NK-92 treated with Interleukin-12 subunit alpha and Interleukin-12 subunit beta, amount 100 ng/mL, for 24 hours (cell line): ENCODE results near the gene C5orf24.
A peak's percentile ranks its signal among the peaks of the same experiment; 100 is the strongest.
"Not testable (repeated sequence)": the region's sequence is repeated elsewhere in the genome, so short reads cannot be mapped to it uniquely, and the experiment has no call there.

ENCODE experiments used
- DNase-seq: peaks from one replicate; lab custom pipeline; 2025; lab: John Stamatoyannopoulos, UW

Gene C5orf24

GRCh38 chr5:134857401-134857800 is 11.6 kb downstream of the C5orf24 start:
- no peak for DNase-seq

GRCh38 chr5:134864707-134865106 is 18.9 kb downstream of the C5orf24 start:
- DNase-seq = no peak

GRCh38 chr5:134873494-134873893 is 27.7 kb downstream of the C5orf24 start:
- no peak for DNase-seq

DNA sequence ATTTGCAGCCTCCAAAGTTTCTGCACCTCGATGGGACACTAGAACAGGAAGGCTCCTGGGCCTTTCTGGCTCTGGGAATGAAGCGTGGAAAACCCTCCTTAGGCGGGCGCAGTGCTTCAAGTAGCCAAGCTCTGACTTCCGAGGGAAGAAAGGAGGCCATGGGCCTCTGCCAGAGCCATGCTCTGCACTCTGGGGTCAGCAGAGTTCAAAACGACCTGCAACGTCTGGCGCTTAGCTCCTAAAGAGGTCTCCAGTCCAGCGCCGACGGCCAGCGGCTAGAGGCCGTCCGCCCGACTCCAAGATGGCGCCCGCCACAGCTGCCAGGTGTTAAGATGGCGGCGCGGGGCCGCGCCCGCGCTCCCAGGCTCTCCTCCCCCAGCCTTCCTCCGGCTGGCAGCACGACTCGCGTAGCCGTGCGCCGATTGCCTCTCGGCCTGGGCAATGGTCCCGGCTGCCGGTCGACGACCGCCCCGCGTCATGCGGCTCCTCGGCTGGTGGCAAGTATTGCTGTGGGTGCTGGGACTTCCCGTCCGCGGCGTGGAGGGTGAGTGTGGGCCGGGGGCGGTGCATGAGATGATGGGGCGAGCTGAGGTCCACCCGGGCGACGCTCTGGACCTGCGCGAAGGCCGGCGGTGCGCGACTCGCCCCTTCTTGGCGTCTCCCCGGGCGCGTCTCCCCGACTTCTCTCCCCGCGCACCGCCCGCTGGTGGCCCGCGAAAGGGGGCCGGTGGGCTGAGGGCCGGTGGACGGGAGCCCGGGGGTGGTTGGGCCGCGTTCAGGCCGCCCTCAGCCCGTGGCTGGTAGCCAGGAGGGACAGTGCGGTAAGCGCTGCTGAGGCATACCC is 28.4 kb downstream of the C5orf24 start, which contains the start of gene TXNDC15:
Gene TXNDC15, plus strand, starts transcription at position 385 of the 844 bp plus-strand sequence. Its CDS starts 57 bp downstream, at position 442.
- DNase-seq = peak; percentile 75

GRCh38 chr5:134874831-134875655 is 29.3 kb downstream of the C5orf24 start:
- peak; percentile 36 for DNase-seq

DNA sequence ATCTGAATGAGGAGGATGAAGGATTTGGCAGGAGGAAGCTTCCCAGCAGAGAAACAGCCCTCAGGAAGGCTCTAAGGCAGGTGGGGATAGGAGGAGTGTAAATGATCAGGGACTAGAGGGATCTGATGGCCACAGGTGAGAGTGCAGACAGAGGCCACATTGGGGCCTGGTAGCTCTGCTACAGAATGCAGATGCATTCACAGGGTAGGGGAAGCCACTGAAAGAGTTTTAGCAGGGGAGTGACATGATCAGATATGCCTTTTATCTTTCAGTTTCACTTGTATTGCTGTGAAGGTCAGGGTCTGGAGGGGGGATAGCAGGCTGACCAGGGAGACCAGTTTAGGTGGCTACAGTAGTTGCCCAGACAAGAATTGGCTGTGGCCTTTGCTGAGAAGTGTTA is 31.4 kb downstream of the C5orf24 start:
- DNase-seq = no peak

DNA sequence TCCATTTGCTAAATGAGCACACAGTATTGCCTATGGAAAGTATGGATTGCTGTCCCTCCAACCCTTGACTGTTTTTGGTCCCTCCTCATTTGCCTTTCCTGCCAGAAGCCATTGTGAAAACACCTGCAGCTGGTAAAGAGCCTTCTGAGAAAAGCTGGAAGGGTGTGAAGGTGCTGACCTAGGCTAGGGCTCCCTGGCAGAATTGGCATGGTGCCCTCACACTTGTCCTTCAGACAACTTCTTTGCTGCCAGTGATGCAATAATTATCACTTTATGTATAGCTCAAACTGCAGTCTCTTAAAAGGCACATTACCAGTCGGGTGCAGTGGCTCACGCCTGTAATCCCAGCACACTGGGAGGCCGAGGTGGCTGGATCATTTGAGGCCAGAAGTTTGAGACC is 32.6 kb downstream of the C5orf24 start:
- no peak for DNase-seq

DNA sequence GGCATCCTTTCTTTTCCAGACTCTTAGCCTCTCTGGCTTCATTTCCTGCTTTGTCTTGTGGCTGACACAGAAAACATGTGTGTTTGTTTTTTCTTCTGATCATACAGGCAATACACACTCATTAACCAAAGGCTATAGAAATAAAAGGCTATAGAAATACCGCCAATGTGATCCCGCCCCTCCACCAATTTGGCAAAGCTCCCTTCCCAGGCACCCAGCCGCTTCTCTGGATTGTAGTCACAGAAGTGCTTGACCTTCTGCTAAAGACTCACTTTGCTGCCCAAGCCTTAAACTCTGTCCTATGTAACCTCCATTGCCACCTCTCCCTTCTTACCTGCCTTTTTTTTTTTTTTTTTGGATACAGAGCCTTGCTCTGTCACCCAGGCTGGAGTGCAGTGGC is 33.7 kb downstream of the C5orf24 start:
- DNase-seq = no peak

DNA sequence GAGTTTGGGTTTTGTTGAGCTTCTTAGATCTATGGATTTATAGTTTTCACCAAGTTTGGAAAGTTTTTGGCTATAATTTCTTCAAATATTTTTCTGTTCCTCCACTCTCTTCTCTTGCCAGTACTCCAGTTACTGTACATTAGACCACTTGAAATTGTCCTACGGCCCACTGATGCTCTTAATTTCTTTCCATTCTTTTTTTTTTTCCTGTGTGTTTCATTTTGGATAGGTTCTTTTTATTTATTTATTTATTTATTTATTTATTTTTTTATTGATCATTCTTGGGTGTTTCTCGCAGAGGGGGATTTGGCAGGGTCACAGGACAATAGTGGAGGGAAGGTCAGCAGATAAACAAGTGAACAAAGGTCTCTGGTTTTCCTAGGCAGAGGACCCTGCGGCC is 35.2 kb downstream of the C5orf24 start:
- DNase-seq = not testable (repeated sequence)

- DNase-seq = not testable (repeated sequence)
Observed at GRCh38 chr5:134881711-134882110, 35.9 kb downstream of the C5orf24 start.

GRCh38 chr5:134887593-134888159 is 41.9 kb downstream of the C5orf24 start:
- DNase-seq = no peak

GRCh38 chr5:134889335-134889734 is 43.6 kb downstream of the C5orf24 start:
- DNase-seq = no peak

- no peak for DNase-seq
Observed at GRCh38 chr5:134891473-134891872, 45.7 kb downstream of the C5orf24 start.

DNA sequence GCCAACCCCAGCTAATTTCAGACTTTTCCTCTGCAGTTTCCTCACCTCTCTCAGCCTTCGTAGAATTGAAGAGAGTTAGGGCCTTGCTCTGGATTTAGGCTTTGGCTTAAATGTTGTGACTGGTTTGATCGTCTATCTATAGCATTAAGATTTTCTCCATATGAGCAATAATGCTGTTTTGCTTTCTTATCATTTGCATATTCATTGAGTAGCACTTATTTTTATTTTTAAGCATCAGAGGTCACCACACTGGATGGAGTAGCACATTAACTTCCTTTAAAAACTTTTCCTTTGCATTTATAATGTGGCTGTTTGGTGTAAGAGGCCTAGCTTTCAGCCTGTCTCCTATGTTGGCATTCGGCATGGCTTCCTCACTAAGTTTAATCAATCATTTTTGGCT is 46.5 kb downstream of the C5orf24 start:
- no peak for DNase-seq

- DNase-seq = no peak
Observed at GRCh38 chr5:134892926-134893325, 47.2 kb downstream of the C5orf24 start.

GRCh38 chr5:134893748-134894505 is 48.2 kb downstream of the C5orf24 start:
- DNase-seq = no peak

GRCh38 chr5:134902071-134902801 is 56.5 kb downstream of the C5orf24 start:
- no peak for DNase-seq

DNA sequence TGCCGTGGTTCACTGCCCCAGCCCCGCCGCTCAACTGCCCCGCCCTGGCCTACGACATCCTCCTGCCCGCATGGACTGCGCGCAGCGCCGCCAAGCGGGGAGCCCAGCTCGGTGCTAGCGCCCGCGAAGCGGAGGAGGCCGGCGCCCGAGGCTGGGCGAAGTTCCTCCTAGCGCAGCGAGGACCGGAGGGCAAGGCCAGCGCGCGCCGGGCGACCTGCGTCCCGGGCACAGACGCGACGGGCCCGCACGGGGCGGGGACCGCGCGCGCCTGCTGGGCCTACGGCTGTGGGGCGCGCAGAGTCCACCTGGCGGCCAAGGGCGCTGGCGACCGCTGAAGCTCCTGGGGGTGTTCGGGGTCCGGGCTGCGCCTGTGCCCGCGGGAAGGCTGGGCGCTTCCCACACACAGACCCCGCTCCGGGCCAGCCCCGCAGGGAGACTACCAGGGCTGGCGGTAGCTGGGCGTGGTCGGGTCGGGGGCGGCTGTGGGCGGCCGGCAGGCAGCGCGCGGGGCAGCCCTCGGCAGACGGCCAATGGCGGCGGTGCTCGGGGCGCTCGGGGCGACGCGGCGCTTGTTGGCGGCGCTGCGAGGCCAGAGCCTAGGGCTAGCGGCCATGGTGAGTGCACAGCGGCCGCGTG is 59.0 kb downstream of the C5orf24 start, which contains the start of gene PCBD2:
Gene PCBD2, plus strand, starts transcription at position 522 of the 636 bp plus-strand sequence. Its CDS starts 9 bp downstream, at position 531.
- DNase-seq = peak; percentile 87

DNA sequence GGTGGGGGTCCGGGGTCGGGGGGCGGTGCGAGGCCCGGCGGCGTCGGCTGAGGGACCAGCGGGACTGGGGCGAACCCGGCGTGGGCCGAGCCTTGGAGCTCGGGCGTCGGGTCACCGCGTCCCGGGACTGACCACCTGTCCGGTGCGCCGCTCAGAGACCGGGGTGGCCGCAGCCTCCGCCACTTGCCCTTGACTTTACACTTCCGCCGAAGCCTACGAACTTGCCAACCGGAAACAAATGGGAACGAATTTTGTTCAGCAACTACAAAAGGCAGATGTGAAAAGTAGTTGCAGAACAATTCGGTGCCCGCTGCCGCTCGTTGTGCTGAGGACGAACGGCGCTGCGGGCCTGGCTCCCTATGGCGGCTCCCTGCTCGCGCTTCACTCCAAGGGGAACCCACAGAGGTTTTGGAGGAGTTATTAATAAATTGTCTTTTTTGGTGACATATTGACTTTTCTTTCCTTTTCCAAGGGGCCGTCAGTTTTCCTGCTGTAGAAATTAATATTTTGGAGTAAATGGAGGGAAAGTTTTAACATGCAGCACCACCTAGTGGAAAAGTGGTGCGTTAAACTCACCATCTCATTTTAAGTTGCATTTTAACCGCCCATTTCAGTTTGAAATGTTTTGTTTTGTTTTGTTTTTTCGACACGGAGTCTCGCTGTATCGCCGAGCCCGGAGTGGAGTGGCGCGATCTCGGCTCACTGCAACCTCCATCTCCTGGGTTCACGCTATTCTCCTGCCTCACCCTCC is 59.7 kb downstream of the C5orf24 start:
- DNase-seq = no peak

- no peak for DNase-seq
Observed at GRCh38 chr5:134906811-134907210, 61.0 kb downstream of the C5orf24 start.
